Tibial artery (tissue), 4 donors: ENCODE results near the gene RAB28.

Source experiments
- DNase-seq, 2 donors: peaks; one replicate each; pipeline ENCODE4 v3.0.0-alpha.2; 2019
- H3K27ac ChIP-seq, 2 donors: fragments of 200-600 bp; sonication (generic) in 1 of 2; 1 replicate in 1 of 2; 2 replicates in 1 of 2; pipeline ENCODE4 v1.5.1; 2018 to 2019; ENCODE audit warnings: mild to moderate bottlenecking in 1 of 2
- H3K27me3 ChIP-seq, 2 donors: fragments of 200-600 bp; sonication (generic) in 1 of 2; one replicate each; pipeline versions ENCODE4 v1.5.1 to v1.6.0; 2016 to 2019
- H3K36me3 ChIP-seq, 3 donors: fragments of 200-600 bp; sonication (generic) in 2 of 3; one replicate each; pipeline ENCODE4 v1.5.1; 2016 to 2019; ENCODE audit warnings: mild to moderate bottlenecking in 2 of 3
- H3K4me1 ChIP-seq, 4 donors: fragments of 200-600 bp; sonication (generic) in 2 of 4; 1 replicate in 3 of 4; 2 replicates in 1 of 4; pipeline ENCODE4 v1.5.1; 2016 to 2019
- H3K4me3 ChIP-seq, 2 donors: fragments of 200-600 bp; sonication (generic) in 1 of 2; 1 replicate in 1 of 2; 2 replicates in 1 of 2; pipeline ENCODE4 v1.5.1; 2018 to 2019; ENCODE audit warnings: mild to moderate bottlenecking in 2 of 2
- H3K9me3 ChIP-seq, 3 donors: fragments of 200-600 bp; sonication (generic) in 1 of 3; one replicate each; pipeline ENCODE4 v1.5.1; 2016 to 2019
- CTCF ChIP-seq, 2 experiments: fragments of 200-600 bp in 1 of 2; fragments of 450-650 bp in 1 of 2; IDR thresholded peaks; one replicate each; pipeline ENCODE4 v1.5.1; 2017 to 2019; ENCODE audit warnings: antibody characterized with exemption in 2 of 2, mild to moderate bottlenecking in 1 of 2, moderate library complexity in 1 of 2
- intact Hi-C: fragments of 100-400 bp; cut with DNase I; formaldehyde crosslinking; loops from one replicate; pipeline ENCODE4 v1.15.0; 2023; ENCODE audit warnings: low total_unique reads

RAB28 gene

GRCh38 chr4:13340672-13341071 is 143.5 kb downstream of the RAB28 start:
- TF ChIP-seq CTCF (IDR thresholded peaks at IDR 0.05): no peak
- no peak for DNase-seq
- intact Hi-C loops: no loop called here
- Histone ChIP-seq H3K27ac (no peak overlapping the region), H3K36me3 (peaks cover 0 to 8% (median 4%) of the 10 kb centered on the region in 3 donors), H3K4me3 (no peak overlapping the region), H3K9me3 (no peaks in the 10 kb centered on the region), H3K27me3 (no peaks in the 10 kb centered on the region), H3K4me1 (no peaks in the 10 kb centered on the region)

- intact Hi-C loops: no loop called here
- no peak for DNase-seq
- H3K4me1 ChIP-seq: no peaks in the 10 kb centered on the region
- no peak overlapping the region for H3K27ac ChIP-seq
- H3K27me3 ChIP-seq: no peaks in the 10 kb centered on the region
- no peak overlapping the region for H3K4me3 ChIP-seq
- H3K36me3 ChIP-seq: peaks cover 0 to 6% (median 0%) of the 10 kb centered on the region in 3 donors
- TF ChIP-seq CTCF (IDR thresholded peaks at IDR 0.05): no peak
- H3K9me3 ChIP-seq: no peaks in the 10 kb centered on the region
Measured at GRCh38 chr4:13331827-13332226, 152.3 kb downstream of the RAB28 start.

GRCh38 chr4:13329963-13330362 is 154.2 kb downstream of the RAB28 start:
- Histone ChIP-seq H3K4me3 (no peak overlapping the region), H3K36me3 (no peaks in the 10 kb centered on the region), H3K27me3 (no peaks in the 10 kb centered on the region), H3K9me3 (no peaks in the 10 kb centered on the region), H3K4me1 (no peaks in the 10 kb centered on the region), H3K27ac (no peak overlapping the region)
- intact Hi-C loops: no loop called here
- DNase-seq: no peak
- TF ChIP-seq CTCF (IDR thresholded peaks at IDR 0.05): no peak

GRCh38 chr4:13329340-13329850 is 154.7 kb downstream of the RAB28 start:
- TF ChIP-seq CTCF (IDR thresholded peaks at IDR 0.05): no peak
- no peaks in the 10 kb centered on the region for H3K36me3 ChIP-seq
- H3K4me1 ChIP-seq: no peaks in the 10 kb centered on the region
- H3K9me3 ChIP-seq: no peaks in the 10 kb centered on the region
- DNase-seq: no peak
- intact Hi-C loops: no loop called here
- no peak overlapping the region for H3K4me3 ChIP-seq
- no peak overlapping the region for H3K27ac ChIP-seq
- H3K27me3 ChIP-seq: no peaks in the 10 kb centered on the region

- TF ChIP-seq CTCF (IDR thresholded peaks at IDR 0.05): no peak
- Histone ChIP-seq H3K36me3 (no peaks in the 10 kb centered on the region), H3K4me3 (no peak overlapping the region), H3K27me3 (no peaks in the 10 kb centered on the region), H3K9me3 (no peaks in the 10 kb centered on the region), H3K4me1 (no peaks in the 10 kb centered on the region), H3K27ac (no peak overlapping the region)
- no peak for DNase-seq
- intact Hi-C loops: no loop called here
Measured at GRCh38 chr4:13328591-13328990, 155.5 kb downstream of the RAB28 start.

- intact Hi-C loops: no loop called here
- no peak for TF ChIP-seq CTCF (IDR thresholded peaks at IDR 0.05)
- no peaks in the 10 kb centered on the region for H3K4me1 ChIP-seq
- H3K36me3 ChIP-seq: no peaks in the 10 kb centered on the region
- no peak overlapping the region for H3K4me3 ChIP-seq
- no peaks in the 10 kb centered on the region for H3K9me3 ChIP-seq
- no peak for DNase-seq
- H3K27ac ChIP-seq: no peak overlapping the region
- no peaks in the 10 kb centered on the region for H3K27me3 ChIP-seq
Measured at GRCh38 chr4:13327991-13328390, 156.1 kb downstream of the RAB28 start.
